Fibroblast of pulmonary artery (primary cell): ENCODE data around the gene PTGDS.

Experiments used
- DNase-seq: peaks from one replicate; pipeline ENCODE4 v3.0.0-alpha.2; 2010; ENCODE audit warnings: low read depth
- H3K4me3 ChIP-seq: replicated peaks from 2 replicates; pipeline ENCODE4 v1.5.1; 2011; ENCODE audit warnings: low read depth, mild to moderate bottlenecking, control low read depth, low read length, moderate library complexity
- CTCF ChIP-seq: IDR thresholded peaks from 2 replicates; pipeline ENCODE4 v1.5.1; 2011; ENCODE audit warnings: mild to moderate bottlenecking, control low read depth, low read length, inconsistent platforms; ENCODE audit errors: missing control alignments

PTGDS gene

GRCh38 chr9:136942881-136943230 is 34.4 kb upstream of the PTGDS start:
- H3K4me3 ChIP-seq: peak overlapping the region; percentile 75
- no peak for DNase-seq
- TF ChIP-seq CTCF: no peak

GRCh38 chr9:136943291-136944211 is 33.8 kb upstream of the PTGDS start:
- TF ChIP-seq CTCF: no peak
- peak overlapping the region; percentile 75 for H3K4me3 ChIP-seq
- DNase-seq: peak; percentile 22

- H3K4me3 ChIP-seq: peak overlapping the region; percentile 75
- no peak for TF ChIP-seq CTCF
- DNase-seq: peak; percentile 60
These were observed 33.1 kb upstream of the PTGDS start for GRCh38 chr9:136944212-136944518.

GRCh38 chr9:136944519-136945332 is 32.6 kb upstream of the PTGDS start, which contains the start of the genes C8G and FBXW5:
Gene C8G (plus strand): TSS chr9:136945243. CDS start chr9:136945321, 78 bp downstream.
Gene FBXW5 (minus strand): TSS chr9:136944738. CDS start chr9:136944083, 655 bp downstream.
- H3K4me3 ChIP-seq: peak within 1 kb of the TSS; percentile 75
- DNase-seq: peak; percentile 93
- peak; percentile 56 for TF ChIP-seq CTCF

GRCh38 chr9:136945333-136946227 is 31.7 kb upstream of the PTGDS start:
- H3K4me3 ChIP-seq: no peak overlapping the region
- DNase-seq: no peak
- no peak for TF ChIP-seq CTCF

GRCh38 chr9:136946228-136947027 is 30.9 kb upstream of the PTGDS start:
- TF ChIP-seq CTCF: no peak
- no peak overlapping the region for H3K4me3 ChIP-seq
- no peak for DNase-seq
